Measurements from ENCODE around the gene PCDH17. TPM values are rescaled to one million over a fixed set of nuclear protein-coding genes. Genes with fewer than 3 reads are reported as not detected.

PCDH17 gene
- total RNA-seq, 1 donor from 2014 or later = 3.1 TPM

- DNase-seq = no peak
- intact Hi-C loops (cut with micrococcal nuclease) = no loop called here
- H3K27ac ChIP-seq (replicated peaks) = no peak overlapping the region
- peaks cover 5% of the 10 kb centered on the region for H3K27me3 ChIP-seq (ENCODE audit: low read depth)
- no peaks in the 10 kb centered on the region for H3K9me3 ChIP-seq (replicated peaks)
- no peak overlapping the region for H3K4me3 ChIP-seq
- TF ChIP-seq CTCF (IDR thresholded peaks at IDR 0.05; ENCODE audit: borderline replicate concordance) = no peak
- H3K36me3 ChIP-seq = no peaks in the 10 kb centered on the region
- H3K4me1 ChIP-seq = no peaks in the 10 kb centered on the region
Observed at GRCh38 chr13:57601536-57601935, 30.0 kb upstream of the PCDH17 start.

- H3K36me3 ChIP-seq = no peaks in the 10 kb centered on the region
- H3K9me3 ChIP-seq (replicated peaks) = no peaks in the 10 kb centered on the region
- intact Hi-C loops (cut with micrococcal nuclease) = no loop called here
- no peak overlapping the region for H3K27ac ChIP-seq (replicated peaks)
- no peak for DNase-seq
- TF ChIP-seq CTCF (IDR thresholded peaks at IDR 0.05; ENCODE audit: borderline replicate concordance) = no peak
- no peak overlapping the region for H3K4me3 ChIP-seq
- peaks cover 5% of the 10 kb centered on the region for H3K27me3 ChIP-seq (ENCODE audit: low read depth)
- H3K4me1 ChIP-seq = no peaks in the 10 kb centered on the region
Observed at GRCh38 chr13:57604442-57604841, 27.1 kb upstream of the PCDH17 start.

- Histone ChIP-seq H3K9me3 (replicated peaks) (no peaks in the 10 kb centered on the region), H3K27me3 (ENCODE audit: low read depth) (no peaks in the 10 kb centered on the region), H3K36me3 (no peaks in the 10 kb centered on the region), H3K27ac (replicated peaks) (no peak overlapping the region), H3K4me1 (no peaks in the 10 kb centered on the region), H3K4me3 (no peak overlapping the region)
- TF ChIP-seq CTCF (IDR thresholded peaks at IDR 0.05; ENCODE audit: borderline replicate concordance) = no peak
- intact Hi-C loops (cut with micrococcal nuclease) = no loop called here
- DNase-seq = no peak
Observed at GRCh38 chr13:57611969-57612368, 19.6 kb upstream of the PCDH17 start.

- Histone ChIP-seq H3K36me3 (no peaks in the 10 kb centered on the region), H3K4me3 (no peak overlapping the region), H3K27ac (replicated peaks) (no peak overlapping the region), H3K27me3 (ENCODE audit: low read depth) (no peaks in the 10 kb centered on the region), H3K9me3 (replicated peaks) (no peaks in the 10 kb centered on the region), H3K4me1 (no peaks in the 10 kb centered on the region)
- TF ChIP-seq CTCF (IDR thresholded peaks at IDR 0.05; ENCODE audit: borderline replicate concordance) = no peak
- intact Hi-C loops (cut with micrococcal nuclease) = no loop called here
- no peak for DNase-seq
Observed at GRCh38 chr13:57612568-57612967, 19.0 kb upstream of the PCDH17 start.

- peaks cover 17% of the 10 kb centered on the region for H3K27me3 ChIP-seq (ENCODE audit: low read depth)
- H3K9me3 ChIP-seq (replicated peaks) = no peaks in the 10 kb centered on the region
- intact Hi-C loops (cut with micrococcal nuclease) = loop anchor here (5.0 kb wide), 1 partner anchor 233 kb away; no protein-coding TSS in a partner anchor
- no peaks in the 10 kb centered on the region for H3K36me3 ChIP-seq
- H3K4me3 ChIP-seq = no peak overlapping the region
- peaks cover 8% of the 10 kb centered on the region for H3K4me1 ChIP-seq
- no peak for DNase-seq
- no peak overlapping the region for H3K27ac ChIP-seq (replicated peaks)
- TF ChIP-seq CTCF (IDR thresholded peaks at IDR 0.05; ENCODE audit: borderline replicate concordance) = peak; percentile 89
Observed at GRCh38 chr13:57624565-57625435, 6.7 kb upstream of the PCDH17 start.
